GM19395 (cell line): ENCODE measurements around the gene ITPR3.

Experiments used
- ATAC-seq: cut with Tn5 transposase; IDR thresholded peaks from one replicate; pipeline ENCODE4 v1.9.1; 2021; ENCODE audit warnings: mild to moderate bottlenecking, moderate library complexity; ENCODE audit not compliant: unreplicated experiment

The ITPR3 gene

GRCh38 chr6:33620856-33621710 lies at the start of gene ITPR3:
Gene ITPR3, plus strand, starts transcription at chr6:33621322. Its CDS starts 281 bp downstream, at chr6:33621603.
- peak; percentile 69 for ATAC-seq

GRCh38 chr6:33571637-33572316 lies 49.3 kb upstream of the ITPR3 start:
- ATAC-seq: no peak

GRCh38 chr6:33575211-33575610 lies 45.9 kb upstream of the ITPR3 start:
- no peak for ATAC-seq

- ATAC-seq: no peak
Observed at GRCh38 chr6:33576668-33577067, 44.5 kb upstream of the ITPR3 start.

- no peak for ATAC-seq
Observed at GRCh38 chr6:33577106-33577535, 44.0 kb upstream of the ITPR3 start.

- ATAC-seq: no peak
Observed at GRCh38 chr6:33577718-33578117, 43.4 kb upstream of the ITPR3 start.

- no peak for ATAC-seq
Observed at GRCh38 chr6:33578164-33578563, 43.0 kb upstream of the ITPR3 start.

GRCh38 chr6:33578588-33579011 lies 42.5 kb upstream of the ITPR3 start:
- no peak for ATAC-seq

GRCh38 chr6:33579828-33580714 lies 41.1 kb upstream of the ITPR3 start, which contains the start of gene BAK1:
Gene BAK1, minus strand, starts transcription at chr6:33580276. Its CDS starts 2,672 bp downstream, at chr6:33577604.
- peak; percentile 87 for ATAC-seq

GRCh38 chr6:33581186-33581585 lies 39.9 kb upstream of the ITPR3 start:
- no peak for ATAC-seq

- no peak for ATAC-seq
Observed at GRCh38 chr6:33583591-33584155, 37.4 kb upstream of the ITPR3 start.

- no peak for ATAC-seq
Observed at GRCh38 chr6:33584700-33585402, 36.3 kb upstream of the ITPR3 start.

- no peak for ATAC-seq
Observed at GRCh38 chr6:33585403-33586107, 35.6 kb upstream of the ITPR3 start.

- ATAC-seq: no peak
Observed at GRCh38 chr6:33586108-33586640, 34.9 kb upstream of the ITPR3 start.

- ATAC-seq: no peak
Observed at GRCh38 chr6:33587529-33587928, 33.6 kb upstream of the ITPR3 start.

- ATAC-seq: no peak
Observed at GRCh38 chr6:33588894-33589293, 32.2 kb upstream of the ITPR3 start.

- ATAC-seq: no peak
Observed at GRCh38 chr6:33589392-33589730, 31.8 kb upstream of the ITPR3 start.

GRCh38 chr6:33589731-33590530 lies 31.2 kb upstream of the ITPR3 start:
- no peak for ATAC-seq
